Measurements from ENCODE around the gene SSH2.
"Not testable (repeated sequence)": the region's sequence is repeated elsewhere in the genome, so short reads cannot be mapped to it uniquely, and the experiment has no call there.

The SSH2 gene

DNA sequence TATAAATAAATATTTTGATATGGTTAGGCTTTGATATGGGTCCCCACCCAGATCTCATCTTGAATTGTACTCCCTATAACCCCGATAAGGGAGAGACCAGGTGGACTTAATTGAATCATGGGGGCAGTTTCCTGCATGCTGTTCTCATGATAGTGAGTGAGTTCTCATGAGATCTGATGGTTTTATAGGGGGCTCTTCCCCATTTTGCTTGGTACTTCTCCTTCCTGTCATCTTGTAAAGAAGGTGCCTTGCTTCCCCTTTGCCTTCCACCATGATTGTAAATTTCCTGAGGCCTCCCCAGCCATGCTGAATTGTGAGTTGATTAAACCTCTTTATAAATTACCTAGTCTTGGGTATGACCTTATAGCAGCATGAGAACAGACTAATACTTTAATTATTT lies 55.7 kb downstream of the SSH2 start:
- not testable (repeated sequence) for DNase-seq

DNA sequence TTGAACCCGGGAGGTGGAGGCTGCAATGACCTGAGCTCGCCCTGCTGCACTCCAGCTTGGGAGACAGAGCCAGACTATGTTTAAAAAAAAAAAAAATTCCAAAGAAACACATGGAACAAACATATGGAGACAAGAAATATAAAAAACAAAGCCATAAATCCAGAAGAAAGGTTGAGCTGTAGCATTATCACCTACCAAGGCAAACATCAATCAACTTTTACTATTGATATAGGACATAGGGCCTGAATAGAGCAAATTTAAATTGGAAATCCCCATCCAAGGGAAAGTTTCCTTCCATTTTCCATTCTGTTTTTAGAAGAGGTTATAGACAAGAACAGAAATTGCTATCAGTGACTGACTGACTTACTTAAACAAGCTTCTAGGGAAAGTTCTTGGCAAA lies 56.6 kb downstream of the SSH2 start:
- no peak for DNase-seq

DNA sequence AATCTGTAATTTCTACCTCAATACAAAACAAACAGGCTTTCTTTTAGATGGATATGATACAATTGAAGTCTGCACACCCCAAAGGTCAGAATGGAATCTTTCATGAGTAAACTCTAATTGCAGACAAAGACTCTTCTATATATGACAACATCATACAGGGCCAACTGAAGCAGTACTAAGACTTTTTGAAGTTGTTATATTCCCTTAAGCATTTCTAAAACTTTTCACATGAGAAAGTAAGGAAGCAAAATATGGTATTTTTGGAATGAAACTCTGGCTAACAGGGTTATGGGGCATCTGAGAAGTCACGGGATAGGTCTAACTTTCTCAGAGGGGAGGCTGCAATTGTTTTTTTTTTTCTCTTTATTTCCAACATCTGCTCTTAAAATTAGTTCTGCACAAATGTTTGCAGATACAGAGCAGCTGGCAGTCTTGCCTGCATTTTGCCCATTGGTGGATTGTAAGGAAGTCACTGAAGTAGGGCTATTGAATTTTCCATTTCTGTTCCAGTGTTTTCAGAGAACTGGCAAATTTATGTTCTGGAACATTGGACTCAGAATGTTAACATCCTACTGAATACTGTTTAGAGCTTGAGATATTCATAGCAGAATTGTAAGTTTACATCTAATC lies 59.1 kb downstream of the SSH2 start:
- DNase-seq = no peak

DNA sequence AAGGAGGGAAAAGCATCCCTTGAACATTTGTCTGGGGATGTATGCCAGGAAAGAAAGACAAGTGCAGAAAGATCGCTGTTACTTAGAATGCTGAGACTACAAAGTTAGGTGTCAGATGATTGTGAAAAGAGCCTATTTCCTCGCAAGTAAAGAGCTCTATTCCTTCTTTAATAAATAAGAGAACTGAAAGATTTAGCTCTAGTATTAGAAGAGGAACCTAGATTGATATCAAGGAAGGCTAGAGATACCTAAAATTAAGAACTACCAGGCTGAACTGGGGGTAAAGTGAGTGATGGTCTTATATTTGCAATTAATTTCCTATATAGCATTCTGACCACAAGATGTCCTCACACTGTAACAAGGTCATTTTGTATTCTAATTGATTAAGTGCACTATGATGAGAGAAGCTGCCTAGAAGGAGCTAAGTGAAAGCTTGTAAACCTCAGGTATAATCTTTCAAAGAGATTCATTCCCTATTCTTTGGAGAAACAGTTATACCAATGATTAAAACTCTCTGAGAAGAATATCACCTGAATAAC lies 62.3 kb downstream of the SSH2 start:
- DNase-seq = no peak

DNA sequence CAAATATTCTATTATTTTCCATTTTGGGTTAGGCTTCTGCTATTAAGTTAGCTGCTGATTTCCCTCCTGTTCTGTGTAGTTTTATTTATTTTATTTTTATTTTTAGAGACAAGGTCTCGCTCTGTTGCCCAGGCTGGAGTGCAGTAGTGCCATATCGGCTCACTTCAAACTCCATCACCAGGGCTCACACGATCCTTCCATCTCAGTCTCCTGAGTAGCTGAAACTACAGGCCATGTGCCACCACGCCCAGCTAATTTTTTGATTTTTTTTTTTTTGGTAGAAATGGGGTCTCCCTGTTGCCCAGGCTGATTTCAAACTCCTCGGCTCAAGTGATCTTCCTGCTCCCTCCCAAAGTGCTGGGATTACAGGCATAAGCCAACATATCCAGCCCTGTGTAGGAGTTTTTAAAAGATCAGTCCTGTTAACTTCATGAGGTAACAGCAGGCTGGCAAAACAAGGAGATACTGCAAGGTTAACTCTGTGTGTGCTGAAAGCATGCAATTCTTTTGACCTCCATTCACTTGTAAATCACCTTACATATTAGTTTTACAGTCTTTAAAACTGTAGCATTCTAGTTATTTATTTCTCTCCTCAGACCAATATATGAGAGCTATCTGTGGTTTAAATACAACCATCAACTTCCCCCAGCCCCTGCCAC lies 63.2 kb downstream of the SSH2 start:
- DNase-seq = no peak

DNA sequence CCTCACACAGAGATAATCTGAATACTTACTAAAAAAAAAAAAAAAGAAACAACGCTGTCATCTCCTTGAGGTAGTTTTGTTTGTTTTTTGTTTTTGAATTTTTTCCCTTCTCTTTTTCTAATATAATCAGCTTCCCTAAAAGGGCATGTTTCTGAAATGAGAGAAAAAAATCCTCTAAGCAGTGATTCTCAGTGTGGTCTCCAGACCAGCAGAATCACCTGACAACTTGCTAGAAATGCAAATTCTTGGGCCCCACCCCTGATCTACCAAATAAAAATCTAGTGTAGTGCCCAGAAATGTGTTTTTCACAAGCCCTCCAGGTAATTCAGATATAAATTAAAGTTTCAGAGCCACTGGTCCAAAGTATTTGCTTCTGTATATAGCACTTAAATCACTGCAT lies 65.4 kb downstream of the SSH2 start:
- DNase-seq = no peak

DNA sequence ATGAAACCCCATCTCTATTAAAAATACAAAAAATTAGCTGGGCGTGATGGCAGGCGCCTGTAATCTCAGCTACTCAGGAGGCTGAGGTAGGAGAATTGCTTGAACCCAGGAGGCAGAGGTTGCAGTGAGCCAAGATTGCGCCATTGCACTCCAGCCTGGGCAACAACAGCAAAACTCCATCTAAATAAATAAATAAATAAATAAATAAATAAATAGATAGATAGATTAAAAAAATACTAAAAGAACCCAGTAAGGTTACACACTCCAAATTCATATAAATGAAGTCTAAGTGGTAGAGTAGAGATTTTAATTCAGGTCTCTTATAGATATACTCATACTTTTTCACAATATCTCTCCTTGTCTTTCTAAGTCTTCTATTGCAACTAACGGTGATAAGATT lies 65.9 kb downstream of the SSH2 start:
- DNase-seq = not testable (repeated sequence)

DNA sequence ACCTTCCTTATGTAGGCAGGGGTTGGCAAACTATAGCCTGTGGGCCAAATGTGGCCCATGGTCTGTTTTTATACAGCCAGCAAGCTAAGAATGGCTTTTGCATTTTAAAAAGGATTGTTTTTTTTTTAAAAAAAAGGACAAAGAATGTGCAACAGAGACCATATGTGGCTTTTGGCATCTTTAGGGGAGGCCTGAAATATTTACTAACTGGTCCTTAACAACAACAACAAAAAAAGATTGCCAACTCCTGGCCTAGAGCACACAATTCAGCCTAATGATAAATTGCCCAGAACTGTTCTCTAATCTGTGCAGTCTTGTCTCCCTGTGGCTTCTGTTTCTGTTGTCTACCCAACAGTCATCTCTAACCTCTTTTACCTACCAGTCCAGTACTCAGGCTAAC lies 67.1 kb downstream of the SSH2 start:
- DNase-seq = no peak

DNA sequence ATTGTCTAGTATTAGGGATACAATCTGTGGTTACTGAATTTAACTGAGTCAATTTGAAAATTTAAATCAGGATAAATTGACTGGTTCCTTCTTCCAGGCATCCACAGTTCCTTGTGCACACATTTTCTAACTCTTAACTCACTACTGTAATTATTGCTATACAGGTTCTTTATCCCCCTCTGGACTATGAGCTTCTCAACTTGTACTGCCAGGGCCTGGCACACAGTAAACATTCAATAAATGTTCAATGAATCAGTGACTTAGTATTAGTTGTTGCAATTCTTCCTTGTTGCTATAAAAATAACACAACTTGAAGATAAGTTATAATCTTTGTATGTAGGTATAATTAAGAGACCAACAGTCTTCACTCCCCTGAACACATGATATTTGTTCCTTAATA lies 67.9 kb downstream of the SSH2 start:
- no peak for DNase-seq

DNA sequence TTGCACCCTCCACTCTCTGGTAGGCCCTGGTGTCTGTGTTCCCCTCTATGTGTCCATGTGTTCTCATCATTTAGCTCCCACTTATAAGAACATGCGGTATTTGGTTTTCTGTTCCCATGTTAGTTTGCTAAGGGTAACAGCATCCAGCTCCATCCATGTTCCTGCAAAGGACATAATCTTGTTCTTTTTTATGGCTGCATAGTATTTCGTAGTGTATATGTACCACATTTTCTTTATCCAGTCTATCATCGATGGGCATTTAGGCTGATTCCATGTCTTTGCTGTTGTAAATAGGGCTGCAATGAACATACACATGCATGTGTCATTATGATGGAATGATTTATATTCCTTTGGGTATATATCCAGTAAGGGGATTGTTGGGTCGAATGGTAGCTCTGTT lies 70.6 kb downstream of the SSH2 start:
- not testable (repeated sequence) for DNase-seq

DNA sequence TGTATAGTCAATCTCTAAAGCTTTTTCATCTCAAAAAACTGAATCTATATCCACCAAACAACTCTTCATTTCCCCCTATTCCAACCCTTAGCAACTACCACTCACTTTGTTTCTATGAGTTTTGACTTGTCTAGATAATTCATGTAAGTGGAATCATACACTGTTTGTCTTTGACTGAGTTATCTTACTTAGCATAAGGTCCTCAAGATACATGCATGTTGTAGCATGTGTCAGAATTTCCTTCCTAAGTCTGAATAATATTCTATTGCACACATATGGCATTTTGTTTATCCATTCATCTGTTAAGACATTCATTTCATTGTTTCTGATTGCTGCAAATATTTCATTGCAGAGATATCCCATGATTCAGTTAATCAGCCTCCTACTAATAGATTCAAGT lies 72.2 kb downstream of the SSH2 start:
- DNase-seq = no peak

DNA sequence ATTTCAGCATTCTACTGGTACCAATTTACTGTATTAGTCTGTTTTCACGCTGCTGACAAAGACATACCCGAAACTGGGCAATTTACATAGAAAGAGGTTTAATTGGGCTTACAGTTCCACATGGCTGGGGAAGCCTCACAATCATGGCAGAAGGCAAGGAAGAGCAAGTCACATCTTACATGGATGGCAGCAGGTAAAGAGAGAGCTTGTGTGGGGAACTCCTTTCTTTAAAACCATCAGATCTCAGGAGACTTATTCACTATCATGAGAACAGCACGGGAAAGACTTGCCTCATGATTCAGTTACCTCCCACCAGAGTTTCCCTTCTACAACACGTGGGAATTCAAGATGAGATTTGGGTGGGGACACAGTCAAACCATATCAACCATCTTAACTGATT lies 72.9 kb downstream of the SSH2 start:
- not testable (repeated sequence) for DNase-seq

DNA sequence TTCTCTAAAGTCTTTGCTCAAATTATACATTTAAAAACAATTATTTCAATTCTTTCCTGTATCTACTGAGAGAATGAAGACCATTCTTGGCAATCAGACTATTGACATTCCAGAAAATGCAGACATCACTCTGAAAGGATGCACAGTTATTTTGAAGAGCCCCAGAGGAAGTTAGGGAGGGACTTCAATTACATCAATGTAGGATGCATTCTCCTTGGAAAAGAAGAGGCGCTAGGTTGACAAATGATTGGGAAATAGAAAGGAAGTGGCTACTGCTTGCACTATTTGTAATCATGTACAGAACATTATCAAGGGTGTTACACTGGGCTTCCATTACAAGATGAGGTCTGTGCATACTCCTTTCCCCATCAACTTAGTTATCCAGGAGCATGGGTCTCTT lies 74.3 kb downstream of the SSH2 start:
- DNase-seq = no peak

DNA sequence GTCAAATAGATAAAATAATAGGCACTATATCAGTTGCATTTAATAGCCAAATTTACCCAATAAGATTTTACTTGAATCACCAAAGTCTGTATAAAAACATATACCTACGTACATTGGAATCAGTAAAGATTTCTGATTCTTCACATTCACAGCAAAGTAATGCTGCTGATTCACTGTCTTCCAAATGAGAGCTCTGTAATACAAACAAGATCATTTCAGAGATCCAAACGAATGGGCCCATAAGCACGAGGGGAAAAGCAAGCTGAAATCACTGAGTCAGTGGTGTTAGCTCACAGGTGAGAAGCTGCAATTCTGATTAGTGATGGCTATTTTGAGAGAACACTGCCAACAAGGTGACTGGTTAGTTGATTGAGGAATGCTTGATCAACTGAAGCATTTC lies 81.3 kb downstream of the SSH2 start:
- no peak for DNase-seq

DNA sequence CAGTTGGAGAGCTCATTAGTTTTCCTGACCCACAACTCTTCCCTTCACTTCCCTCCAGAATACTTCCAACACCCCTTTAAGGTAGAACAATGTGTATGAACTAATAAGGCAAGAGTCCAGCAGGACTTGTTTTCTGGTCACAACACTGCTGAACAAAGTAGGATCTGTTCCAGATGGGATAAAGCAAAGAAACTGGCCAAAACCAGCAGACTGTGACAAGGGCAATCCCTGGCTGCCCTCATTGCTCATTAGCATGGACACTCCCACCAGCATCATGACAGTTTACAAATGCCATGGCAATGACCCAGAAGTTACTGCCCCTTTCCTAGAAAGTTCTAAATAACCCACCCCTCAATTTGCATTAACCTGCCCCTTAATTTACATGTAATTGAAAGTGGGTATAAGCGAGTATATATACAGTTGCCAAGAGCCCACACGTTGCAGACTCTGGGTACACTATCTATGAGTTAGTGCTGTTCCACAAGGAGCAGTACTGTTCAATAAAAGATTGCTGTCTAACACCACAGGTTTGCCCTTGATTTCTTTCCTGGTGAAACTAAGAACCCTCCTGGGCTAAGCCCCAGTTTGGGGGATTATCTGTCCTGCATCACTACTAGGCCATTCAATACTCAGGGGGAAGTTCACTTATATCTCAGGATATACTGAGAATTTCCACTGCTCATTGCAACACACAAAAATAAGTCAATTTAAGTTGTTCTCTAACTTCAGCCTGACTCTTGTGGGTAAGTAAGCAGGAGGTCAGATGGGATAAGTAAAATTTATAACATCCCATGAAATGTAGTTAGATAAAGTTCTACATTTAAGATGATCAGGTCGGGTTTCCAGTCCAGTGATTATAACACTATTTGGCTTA lies 82.3 kb downstream of the SSH2 start:
- DNase-seq = no peak

DNA sequence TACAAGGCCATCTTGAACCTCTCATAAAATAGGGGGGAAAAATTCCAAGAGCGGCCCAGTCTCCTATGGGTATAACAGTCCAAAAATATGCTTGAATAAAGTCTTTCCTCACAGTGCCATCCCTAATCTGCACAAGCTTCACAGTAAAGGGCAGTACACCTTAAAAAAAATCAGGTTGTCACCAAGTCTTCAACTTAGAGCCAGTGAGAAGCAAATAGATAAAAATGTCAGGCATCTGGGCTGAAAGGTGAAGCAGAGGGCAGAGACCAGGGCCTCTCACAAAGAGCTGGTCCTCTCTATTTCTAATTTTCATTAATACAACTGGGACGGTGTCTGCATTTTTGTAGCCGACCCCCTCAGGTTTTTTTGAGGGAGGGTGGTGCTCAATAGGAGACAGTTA lies 82.9 kb downstream of the SSH2 start:
- DNase-seq = no peak

DNA sequence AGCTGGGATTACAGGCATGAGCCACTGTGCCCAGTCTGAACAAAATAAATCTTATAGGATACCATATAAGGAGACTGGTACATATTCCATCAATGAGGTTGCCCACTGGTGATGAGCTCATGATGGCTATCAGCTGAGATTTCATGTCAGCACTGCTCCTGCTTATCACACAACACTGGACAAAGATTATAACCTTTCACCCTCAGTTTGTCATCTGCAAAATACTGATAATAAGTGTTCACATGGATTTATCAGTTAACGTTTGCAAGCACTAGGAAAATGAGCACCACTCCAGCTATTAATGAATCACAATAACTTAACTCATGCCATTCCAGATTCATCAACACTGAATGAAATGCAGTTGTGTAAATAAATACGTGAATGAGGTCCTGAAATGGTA lies 83.7 kb downstream of the SSH2 start:
- no peak for DNase-seq

DNA sequence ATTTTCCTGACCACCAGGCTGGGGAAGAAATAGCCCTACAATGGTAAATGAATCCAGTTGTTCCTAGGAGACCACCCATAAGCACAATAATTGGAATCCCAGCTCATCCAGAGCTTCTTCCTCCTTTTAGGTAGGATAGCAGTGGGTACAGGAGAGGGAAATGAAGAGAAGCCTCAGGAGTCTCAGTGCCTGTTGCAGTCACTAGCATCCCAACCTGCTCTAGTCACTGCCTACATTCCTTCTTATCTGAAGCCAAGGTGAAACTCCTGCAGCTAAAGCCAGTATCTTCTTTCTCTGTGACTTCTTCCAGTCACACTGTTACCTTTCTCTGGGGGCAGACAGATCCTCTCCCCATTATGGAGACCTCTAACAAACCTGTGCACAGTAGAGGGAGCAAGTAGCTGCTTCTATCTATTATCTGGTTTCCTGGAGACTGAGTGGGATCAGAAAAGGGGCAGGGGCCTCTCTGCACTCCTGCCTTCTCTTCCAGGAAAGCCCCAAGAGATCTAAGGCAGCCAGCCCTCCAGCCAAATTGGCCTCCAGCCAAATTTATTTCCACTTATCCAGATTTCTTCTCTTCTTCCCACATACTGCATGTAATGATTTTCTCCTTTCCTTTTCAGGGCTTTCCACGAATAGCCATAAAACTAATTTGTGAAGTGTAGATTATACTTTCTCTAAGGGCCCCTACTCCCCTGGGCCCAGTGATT lies 85.5 kb downstream of the SSH2 start:
- DNase-seq = no peak

DNA sequence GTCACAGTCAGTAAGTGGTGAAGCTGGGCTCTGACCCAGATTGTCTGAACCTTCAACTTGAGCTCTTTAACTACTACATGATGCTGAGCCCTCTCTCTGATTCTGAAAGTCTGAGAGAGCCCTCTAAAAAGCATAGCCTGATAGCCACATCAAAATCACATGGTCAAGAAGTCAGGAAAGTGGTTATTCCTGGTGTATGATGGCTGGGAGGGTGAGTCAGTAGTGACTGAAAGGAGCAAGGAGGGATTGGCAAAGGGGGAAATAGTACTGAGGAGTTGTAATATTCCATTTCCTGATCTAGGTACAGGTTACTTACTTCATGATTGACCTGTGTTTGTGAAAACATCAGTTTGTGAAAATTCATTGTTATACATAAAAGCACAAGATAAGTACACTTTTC lies 89.1 kb downstream of the SSH2 start:
- no peak for DNase-seq

DNA sequence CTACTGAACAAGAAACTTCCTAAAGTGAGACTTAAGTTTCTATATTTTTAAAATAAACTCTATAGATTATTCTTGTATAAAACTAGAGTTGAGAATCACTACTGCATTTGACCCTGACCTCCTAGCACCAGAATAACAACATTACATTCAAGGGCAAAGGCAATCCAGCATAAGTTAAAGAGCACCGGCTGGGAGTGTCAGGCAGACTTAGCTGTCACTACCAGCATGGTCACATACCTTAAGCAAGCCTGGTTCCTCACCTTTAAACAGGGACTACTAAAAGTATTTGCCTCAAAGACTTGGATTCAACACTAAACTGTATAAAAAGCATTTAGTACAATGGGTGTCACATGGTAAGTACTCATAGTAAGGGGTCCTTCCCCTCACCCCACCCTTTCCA lies 90.4 kb downstream of the SSH2 start:
- DNase-seq = no peak

DNA sequence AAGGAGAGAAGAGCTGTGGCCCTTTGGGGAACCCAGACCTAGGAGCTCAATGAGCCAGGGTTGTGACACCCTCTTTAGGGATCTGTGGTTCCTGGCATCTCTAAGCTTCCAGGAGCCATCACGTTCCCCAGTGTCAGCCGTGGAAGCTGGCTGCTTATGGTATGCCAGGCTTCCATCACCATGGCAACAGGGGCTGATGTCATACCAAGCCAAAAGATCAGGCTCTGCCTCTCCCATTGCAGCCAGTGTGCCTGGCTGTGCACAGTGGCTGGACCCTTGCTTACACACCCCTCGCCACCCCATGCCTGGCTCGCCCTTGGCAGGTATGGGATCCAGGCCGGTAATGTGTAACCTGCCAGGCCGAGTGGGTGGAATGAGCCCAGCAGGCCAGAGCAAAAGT lies 91.1 kb downstream of the SSH2 start:
- DNase-seq = no peak

DNA sequence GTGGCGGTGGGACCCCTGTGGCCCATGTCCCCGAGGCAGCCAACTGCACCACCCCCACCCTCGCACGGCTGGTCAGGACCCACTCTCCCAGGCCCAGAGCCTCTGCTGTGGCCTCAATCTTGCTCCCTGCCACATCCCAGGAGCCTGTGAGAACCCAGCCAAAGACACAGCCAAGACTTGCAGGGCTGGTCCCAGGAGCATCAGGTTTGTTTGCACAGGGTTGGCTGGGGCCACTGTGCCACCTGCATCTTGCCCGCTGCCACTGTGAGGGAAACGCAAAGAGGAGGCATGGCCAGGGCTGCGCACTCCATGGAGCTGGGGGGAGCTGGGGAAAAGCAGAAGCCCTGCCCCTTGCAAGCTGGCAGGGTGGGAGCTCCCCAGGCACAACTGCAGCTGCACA lies 92.5 kb downstream of the SSH2 start:
- no peak for DNase-seq

DNA sequence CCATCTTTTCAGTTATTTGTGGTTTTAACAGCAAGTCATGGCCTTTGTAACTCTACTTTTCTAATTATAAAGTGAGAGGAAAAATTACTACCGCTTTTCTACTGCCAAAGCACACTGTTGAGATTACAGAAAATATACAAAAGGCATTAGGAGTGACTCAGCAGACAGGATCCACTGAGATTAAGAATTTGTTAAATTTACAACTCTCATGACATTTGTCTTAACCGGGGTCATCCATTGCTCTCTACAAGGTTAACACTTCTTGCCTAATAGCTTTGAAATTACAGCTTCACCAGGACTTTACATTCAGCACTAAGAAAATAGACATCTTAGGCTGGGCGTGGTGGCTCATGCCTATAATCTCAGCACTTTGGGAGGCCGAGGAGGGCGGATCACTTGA lies 93.4 kb downstream of the SSH2 start:
- no peak for DNase-seq
